Measurements from ENCODE around the gene HPSE2. TPM values are rescaled to one million over a fixed set of nuclear protein-coding genes. Genes with fewer than 3 reads are reported as not detected.

The HPSE2 gene
- total and polyA plus RNA-seq, 2 of the 13 experiments (the other 11 are each of a cell fraction or from before 2014, with no cell fraction given) = 0.01 TPM; not detected in 1

DNA sequence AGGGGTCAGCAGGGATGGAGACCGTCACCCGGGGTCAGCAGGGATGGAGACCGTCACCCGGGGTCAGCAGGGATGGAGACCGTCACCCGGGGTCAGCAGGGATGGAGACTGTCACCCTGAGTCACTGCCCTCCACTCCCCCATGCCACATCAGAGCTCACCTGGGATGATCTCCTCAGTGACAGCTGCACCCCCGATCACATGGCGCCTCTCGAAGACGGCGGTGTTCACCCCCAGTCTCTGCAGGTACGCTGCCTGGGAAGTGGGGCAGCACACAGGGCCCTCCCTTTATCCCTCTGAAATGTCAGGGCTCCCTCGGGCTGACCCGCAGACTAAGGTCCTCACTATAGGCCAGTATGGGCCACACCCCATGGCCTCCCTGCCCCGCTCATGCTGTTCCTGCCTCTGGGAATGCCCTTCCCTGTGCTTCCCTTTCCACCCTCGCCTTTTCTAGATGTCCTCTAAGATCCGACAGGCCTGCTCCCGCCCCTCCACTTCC lies 827.9 kb downstream of the HPSE2 start (continued):
- no peak for TF ChIP-seq ZBTB4 (CRISPR knock-in tag; IDR thresholded peaks at IDR 0.05; ENCODE audit: borderline replicate concordance)
- TF ChIP-seq PCBP2 (optimal IDR thresholded peaks at IDR 0.05; ENCODE audit: low read depth, low read length, poor library complexity, severe bottlenecking) = no peak
- TF ChIP-seq EZH2 (conservative IDR thresholded peaks at IDR 0.05; ENCODE audit: low read depth, low read length) = no peak
- no peak for TF ChIP-seq ZNF546 (CRISPR knock-in tag; conservative IDR thresholded peaks at IDR 0.05)
- TF ChIP-seq ATF7-NPFF (CRISPR knock-in tag; IDR thresholded peaks at IDR 0.05; ENCODE audit: low read depth) = no peak

Small RNA genes within 50 kb of the gene (microRNA-seq; reads per million reads assigned to microRNA genes)
- gene MIR4685 = 0.68 reads per million
- gene MIR6507 = not detected

Small RNA genes within 50 kb of the gene (small RNA-seq; reads per million reads assigned to genes)
- 0 reads per million in 3 experiments for gene MIR4685 (ENCODE audit: insufficient read depth in 2 of 3, insufficient read length in 3 of 3, low read depth in 2 of 3, low replicate concordance in 1 of 3)
- 0 reads per million in 3 experiments for gene MIR6507 (ENCODE audit: insufficient read depth in 2 of 3, insufficient read length in 3 of 3, low read depth in 2 of 3, low replicate concordance in 1 of 3)

Other genes starting within 250 kb of the HPSE2 start
- 5.5 and 9.6 TPM in 2 replicates for gene CNNM1, start 93.5 kb upstream of the HPSE2 start, total RNA-seq (2016; rRNA removed; fragmentation: Illumina TruSeq; extraction: Trizol)
- gene CNNM1, start 93.5 kb upstream of the HPSE2 start, polyA plus RNA-seq (2011; rRNA removed) = 4.3 and 4.8 TPM in 2 replicates
- gene GOT1, start 194.8 kb upstream of the HPSE2 start, total RNA-seq (2016; rRNA removed; fragmentation: Illumina TruSeq; extraction: Trizol) = 102 and 138 TPM in 2 replicates
- 81.2 and 108 TPM in 2 replicates for gene GOT1, start 194.8 kb upstream of the HPSE2 start, polyA plus RNA-seq (2011; rRNA removed)